ENCODE results near the gene NFRKB. TPM values are rescaled to one million over a fixed set of nuclear protein-coding genes. Genes with fewer than 3 reads are reported as not detected.

Gene NFRKB
- total and polyA plus RNA-seq, 2 of the 8 experiments (the other 6 are each of a cell fraction or from before 2014, with no cell fraction given): 17.0 to 31.0 TPM

- Histone ChIP-seq H3K4me1 (replicated peaks in 1 of 4; ENCODE audit: control insufficient read depth in 3 of 4, insufficient read depth in 4 of 4, low read length in 3 of 4) (peaks cover 0 to 4% (median 2%) of the 10 kb centered on the region in 4 experiments; a peak in 2 of 7 replicates), H3K4ac (replicated peaks; ENCODE audit: insufficient read length, low read depth, low read length) (no peak overlapping the region), H3K79me1 (ENCODE audit: low read depth, low read length) (no peaks in the 10 kb centered on the region), H2AFZ (ENCODE audit: low read length) (no peak overlapping the region), H3K14ac (ENCODE audit: insufficient read length) (no peak overlapping the region), H3K27me3 (replicated peaks in 1 of 4; ENCODE audit: control insufficient read depth in 3 of 4, extremely low read depth in 1 of 4, insufficient read depth in 3 of 4, low read length in 3 of 4) (no peaks in the 10 kb centered on the region), H4K8ac (ENCODE audit: extremely low read depth, insufficient read depth, low read length) (no peak overlapping the region), H3K18ac (ENCODE audit: extremely low read depth, low read length) (no peak overlapping the region), H4K91ac (replicated peaks; ENCODE audit: insufficient read length, low read length) (no peak overlapping the region), H2BK15ac (ENCODE audit: low read length) (no peak overlapping the region), H3K23me2 (ENCODE audit: low read depth, low read length) (no peaks in the 10 kb centered on the region), H2BK20ac (ENCODE audit: low read length) (no peak overlapping the region), H2BK5ac (ENCODE audit: low read depth, low read length) (no peak overlapping the region), H3K4me2 (ENCODE audit: insufficient read depth in 1 of 2, low read depth in 2 of 2, low read length in 2 of 2) (no peak overlapping the region), H2AK5ac (ENCODE audit: low read depth, low read length) (no peak overlapping the region), H3K9ac (replicated peaks in 1 of 4; ENCODE audit: extremely low read depth in 1 of 4, low read depth in 3 of 4, low read length in 3 of 4) (no peak overlapping the region), H2BK12ac (ENCODE audit: low read depth, low read length) (no peak overlapping the region), H4K5ac (ENCODE audit: insufficient read length, low read depth, low read length) (no peak overlapping the region), H3K27ac (ENCODE audit: low read depth, low read length) (no peak overlapping the region), H3K23ac (ENCODE audit: insufficient read length) (no peak overlapping the region), H3K79me2 (ENCODE audit: control insufficient read depth in 1 of 2, insufficient read depth in 2 of 2, low read length in 2 of 2) (no peaks in the 10 kb centered on the region), H4K20me1 (replicated peaks in 1 of 2; ENCODE audit: control insufficient read depth in 1 of 2, insufficient read depth in 2 of 2, low read length in 2 of 2) (no peaks in the 10 kb centered on the region), H3K56ac (replicated peaks; ENCODE audit: insufficient read length, low read depth, low read length) (no peak overlapping the region), H3K4me3 (ENCODE audit: extremely low read depth in 1 of 4, insufficient read depth in 2 of 4, low read depth in 3 of 4, low read length in 4 of 4) (no peak overlapping the region), H2BK120ac (replicated peaks; ENCODE audit: low read depth, low read length) (no peak overlapping the region), H3K36me3 (ENCODE audit: control insufficient read depth in 2 of 4, insufficient read depth in 4 of 4, low read length in 3 of 4) (peaks cover 0 to 22% (median 9%) of the 10 kb centered on the region in 4 experiments; a peak in 5 of 8 replicates), H3K9me3 (ENCODE audit: insufficient read depth in 2 of 2, low read depth in 1 of 2, low read length in 1 of 2) (no peaks in the 10 kb centered on the region)
- POLR2A ChIA-PET (ENCODE audit: partially characterized antibody): no interaction called here
- CTCF ChIA-PET (ENCODE audit: partially characterized antibody): interaction anchor here (1.1 to 1.7 kb wide), 2 partner anchors 203 to 217 kb away, joined by 5 read pairs; no protein-coding TSS in a partner anchor
- WGBS, 2 experiments (ENCODE audit: extremely low coverage in 1 of 2, insufficient coverage in 1 of 2, insufficient read length in 1 of 2, insufficient replicate concordance in 2 of 2, low coverage in 1 of 2, low lambda C conversion rate in 2 of 2, missing lambda C conversion rate in 1 of 2): 95% methylated on average over 3 of the region's 3 CpGs; no CpG with 5 or more reads in 1 of the 2 experiments
- TF ChIP-seq KDM1A (IDR thresholded peaks at IDR 0.05; ENCODE audit: borderline replicate concordance, low read length) (no peak), BACH1 (IDR thresholded peaks at IDR 0.05; ENCODE audit: low read length) (no peak), ZNF274 (IDR thresholded peaks at IDR 0.05; ENCODE audit: borderline replicate concordance, extremely low read depth, low read length) (no peak), FOSL1 (IDR thresholded peaks at IDR 0.05; ENCODE audit: insufficient read depth, low read depth, low read length) (no peak), CREB1 (IDR thresholded peaks at IDR 0.05) (no peak), RFX5 (IDR thresholded peaks at IDR 0.05; ENCODE audit: borderline replicate concordance, low read depth, low read length) (no peak)
- no peak for FAIRE-seq
- no peak for DNase-seq (ENCODE audit: low read depth in 1 of 2, low spot score in 2 of 2)
Measured at GRCh38 chr11:129928923-129929692, 33.7 kb upstream of the NFRKB start.
